OCI-LY3 (cell line): ENCODE results near the gene ENOPH1.

Source experiments
- H2AFZ ChIP-seq: fragments of 200-600, 300-600 bp; shearing (Covaris generic); 2 replicates; pipeline ENCODE4 v1.6.0; 2014; ENCODE audit warnings: antibody characterized with exemption, low read depth, low read length
- H3K27ac ChIP-seq: fragments of 200-600, 300-600 bp; sonication (generic); 2 replicates; pipeline ENCODE4 v1.5.1; 2014; ENCODE audit warnings: mild to moderate bottlenecking, low read length, moderate library complexity, mixed read lengths
- H3K27me3 ChIP-seq: fragments of 200-600, 300-600 bp; sonication (generic); 2 replicates; pipeline ENCODE4 v1.6.1; 2014; ENCODE audit warnings: low read depth, low read length, mixed read lengths
- H3K36me3 ChIP-seq: fragments of 200-600, 300-600 bp; sonication (generic); replicated peaks from 2 replicates; pipeline ENCODE3; 2014; ENCODE audit warnings: low read depth, low read length, mixed read lengths
- H3K4me1 ChIP-seq: fragments of 300-600, 200-600 bp; sonication (generic); 2 replicates; pipeline ENCODE4 v1.6.1; 2014; ENCODE audit warnings: low read length, mixed read lengths
- H3K4me2 ChIP-seq: fragments of 200-600, 300-600 bp; sonication (generic); 2 replicates; pipeline ENCODE4 v1.6.1; 2014; ENCODE audit warnings: low read length, mixed read lengths
- H3K4me3 ChIP-seq: fragments of 300-600, 200-600 bp; sonication (generic); 2 replicates; pipeline ENCODE4 v1.5.1; 2014; ENCODE audit warnings: antibody characterized with exemption, mild to moderate bottlenecking, low read length, moderate library complexity
- H3K79me2 ChIP-seq: fragments of 300-600, 200-600 bp; shearing (Covaris generic); 2 replicates; pipeline ENCODE4 v1.6.1; 2014; ENCODE audit warnings: mild to moderate bottlenecking, low read length, mixed read lengths
- H3K9ac ChIP-seq: fragments of 300-600, 200-600 bp; shearing (Covaris generic); 2 replicates; pipeline ENCODE4 v1.6.0; 2014; ENCODE audit warnings: mild to moderate bottlenecking, low read length, moderate library complexity
- H3K9me3 ChIP-seq: fragments of 200-600, 300-600 bp; shearing (Covaris generic); 2 replicates; pipeline ENCODE4 v1.6.1; 2014; ENCODE audit warnings: low read length, mixed read lengths; ENCODE audit not compliant: insufficient read depth
- H4K20me1 ChIP-seq: fragments of 200-600, 300-600 bp; sonication (generic); 2 replicates; pipeline ENCODE4 v1.6.1; 2016; ENCODE audit warnings: low read length, mixed read lengths; ENCODE audit not compliant: insufficient read depth
- CTCF ChIP-seq: fragments of 200-600, 300-600 bp; sonication (generic); IDR thresholded peaks from 2 replicates; pipeline ENCODE4 v1.5.1; 2014; ENCODE audit warnings: antibody characterized with exemption, low read length, low read depth
- EZH2phosphoT487 ChIP-seq: fragments of 200-600 bp; shearing (Covaris generic); IDR thresholded peaks from 2 replicates; pipeline ENCODE4 v1.6.1; 2018; ENCODE audit warnings: antibody characterized with exemption, mixed run types, low read depth

The ENOPH1 gene

GRCh38 chr4:82458729-82459128, 28.3 kb downstream of the ENOPH1 start:
- H3K27ac ChIP-seq, result no peak overlapping the region
- no peak overlapping the region for H3K9ac ChIP-seq
- H3K4me2 ChIP-seq, result no peak overlapping the region
- no peak overlapping the region for H3K4me3 ChIP-seq
- TF ChIP-seq EZH2phosphoT487 (no peak), CTCF (no peak)
- no peaks in the 10 kb centered on the region for H4K20me1 ChIP-seq
- H3K9me3 ChIP-seq, result no peaks in the 10 kb centered on the region
- peaks cover 51% of the 10 kb centered on the region for H3K36me3 ChIP-seq
- no peaks in the 10 kb centered on the region for H3K27me3 ChIP-seq
- no peaks in the 10 kb centered on the region for H3K4me1 ChIP-seq
- H2AFZ ChIP-seq, result no peak overlapping the region
- H3K79me2 ChIP-seq, result no peaks in the 10 kb centered on the region

- Histone ChIP-seq H3K4me2 (no peak overlapping the region), H3K4me1 (no peaks in the 10 kb centered on the region), H3K9ac (no peak overlapping the region), H3K79me2 (no peaks in the 10 kb centered on the region), H3K27me3 (no peaks in the 10 kb centered on the region), H3K27ac (no peak overlapping the region), H2AFZ (no peak overlapping the region), H3K4me3 (no peak overlapping the region), H3K36me3 (peaks cover 54% of the 10 kb centered on the region), H4K20me1 (no peaks in the 10 kb centered on the region), H3K9me3 (no peaks in the 10 kb centered on the region)
- TF ChIP-seq CTCF (no peak), EZH2phosphoT487 (no peak)
These were observed 31.3 kb downstream of the ENOPH1 start for GRCh38 chr4:82461710-82462109.

GRCh38 chr4:82462415-82462831, 32.0 kb downstream of the ENOPH1 start:
- Histone ChIP-seq H3K4me2 (no peak overlapping the region), H3K36me3 (peaks cover 54% of the 10 kb centered on the region)

GRCh38 chr4:82463221-82463620, 32.8 kb downstream of the ENOPH1 start:
- no peak overlapping the region for H2AFZ ChIP-seq
- no peak overlapping the region for H3K9ac ChIP-seq
- TF ChIP-seq CTCF, result no peak
- TF ChIP-seq EZH2phosphoT487, result no peak
- no peaks in the 10 kb centered on the region for H3K4me1 ChIP-seq
- no peak overlapping the region for H3K4me2 ChIP-seq
- peaks cover 59% of the 10 kb centered on the region for H3K36me3 ChIP-seq
- no peaks in the 10 kb centered on the region for H3K9me3 ChIP-seq
- no peak overlapping the region for H3K4me3 ChIP-seq
- no peak overlapping the region for H3K27ac ChIP-seq
- no peaks in the 10 kb centered on the region for H3K79me2 ChIP-seq
- no peaks in the 10 kb centered on the region for H4K20me1 ChIP-seq
- H3K27me3 ChIP-seq, result no peaks in the 10 kb centered on the region

More at GRCh38 chr4:82462415-82462831, 32.0 kb downstream of the ENOPH1 start:
- Histone ChIP-seq H3K4me3 (no peak overlapping the region), H2AFZ (no peak overlapping the region), H3K27me3 (no peaks in the 10 kb centered on the region), H3K4me1 (no peaks in the 10 kb centered on the region), H3K79me2 (no peaks in the 10 kb centered on the region), H3K9me3 (no peaks in the 10 kb centered on the region), H3K9ac (no peak overlapping the region), H3K27ac (no peak overlapping the region), H4K20me1 (no peaks in the 10 kb centered on the region)
- peak; percentile 55 for TF ChIP-seq CTCF
- TF ChIP-seq EZH2phosphoT487, result no peak
